SK-N-SH (cell line): ENCODE results near the gene STXBP1. TPM values are rescaled to one million over a fixed set of nuclear protein-coding genes. Genes with fewer than 3 reads are reported as not detected.

Source experiments
- CTCF ChIA-PET: fragments of 300-600, 350-600 bp; formaldehyde crosslinking; extraction: SDS; loops from one replicate; lab custom pipeline; 2021; lab: Yijun Ruan, JAX
- POLR2A ChIA-PET: fragments of 350-600 bp; sonication (Branson Sonifier 250); formaldehyde crosslinking; extraction: SDS; loops from one replicate; lab custom pipeline; 2020; ENCODE audit warnings: antibody characterized with exemption, inconsistent platforms; lab: Yijun Ruan, JAX
- DNase-seq: peaks from one replicate; pipeline ENCODE4 v3.0.0; 2012
- H2AFZ ChIP-seq: fragments of 200-600 bp; sonication (generic); 2 replicates; pipeline ENCODE4 v1.8.1; 2016; ENCODE audit warnings: antibody characterized with exemption, mild to moderate bottlenecking, low read depth
- H3F3A ChIP-seq: fragments of 200-600 bp; sonication (generic); replicated peaks from 2 replicates; pipeline ENCODE3; 2016; ENCODE audit warnings: antibody characterized with exemption, mild to moderate bottlenecking; ENCODE audit not compliant: insufficient read depth
- H3K27ac ChIP-seq, 2 experiments: fragments of 200-500 bp in 1 of 2; fragments of 200-600 bp in 1 of 2; sonication (Bioruptor generic) in 1 of 2; sonication (generic), shearing (Covaris generic) in 1 of 2; 2 replicates each; pipeline versions ENCODE4 v1.5.1 to v1.6.1; 2014 to 2016; ENCODE audit warnings: low read depth in 2 of 2, inconsistent platforms in 1 of 2, low read length in 1 of 2, mild to moderate bottlenecking in 1 of 2, mixed read lengths in 1 of 2
- H3K27me3 ChIP-seq: fragments of 200-600 bp; sonication (generic), shearing (Covaris generic); 2 replicates; pipeline ENCODE4 v1.6.1; 2016; ENCODE audit warnings: mixed run types; ENCODE audit not compliant: insufficient read depth
- H3K36me3 ChIP-seq, 2 experiments: fragments of 200-500 bp in 1 of 2; fragments of 200-600 bp in 1 of 2; sonication (Bioruptor generic) in 1 of 2; sonication (generic) in 1 of 2; replicated peaks in 1 of 2; 2 replicates each; pipeline versions ENCODE3 to v1.5.1; 2014 to 2016; ENCODE audit warnings: low read length in 1 of 2, mild to moderate bottlenecking in 1 of 2; ENCODE audit not compliant: insufficient read depth in 2 of 2, control insufficient read depth in 1 of 2
- H3K4me1 ChIP-seq, 2 experiments: fragments of 200-500 bp in 1 of 2; fragments of 200-600 bp in 1 of 2; sonication (Bioruptor generic) in 1 of 2; sonication (generic), shearing (Covaris generic) in 1 of 2; 2 replicates each; pipeline versions ENCODE4 v1.5.1 to v1.6.1; 2014 to 2016; ENCODE audit warnings: low read depth in 1 of 2, low read length in 1 of 2, mixed run types in 1 of 2; ENCODE audit not compliant: insufficient read depth in 2 of 2, control insufficient read depth in 1 of 2
- H3K4me2 ChIP-seq: fragments of 200-600 bp; sonication (generic), shearing (Covaris generic); 2 replicates; pipeline ENCODE4 v1.6.1; 2017; ENCODE audit warnings: mixed run types
- H3K4me3 ChIP-seq, 2 experiments: fragments of 200-500 bp in 1 of 2; fragments of 200-600 bp in 1 of 2; sonication (Bioruptor generic) in 1 of 2; sonication (generic), shearing (Covaris generic) in 1 of 2; 2 replicates each; pipeline versions ENCODE4 v1.5.1 to v1.8.1; 2014 to 2016; ENCODE audit warnings: low read depth in 2 of 2, inconsistent platforms in 1 of 2, low read length in 1 of 2, mild to moderate bottlenecking in 1 of 2, mixed read lengths in 1 of 2, moderate library complexity in 1 of 2
- H3K79me2 ChIP-seq: fragments of 200-600 bp; sonication (generic); 2 replicates; pipeline ENCODE4 v1.8.1; 2017; ENCODE audit warnings: mild to moderate bottlenecking; ENCODE audit not compliant: insufficient read depth
- H3K9ac ChIP-seq: fragments of 200-600 bp; sonication (generic); 2 replicates; pipeline ENCODE4 v1.6.1; 2017; ENCODE audit warnings: mixed run types
- H3K9me2 ChIP-seq: fragments of 200-600 bp; sonication (generic); 2 replicates; pipeline ENCODE4 v1.6.1; 2017; ENCODE audit warnings: mixed run types
- H3K9me3 ChIP-seq: fragments of 200-600 bp; sonication (generic); 2 replicates; pipeline ENCODE4 v1.6.1; 2017; ENCODE audit warnings: mixed run types, mild to moderate bottlenecking, moderate library complexity
- H4K20me1 ChIP-seq: fragments of 200-600 bp; sonication (generic); 2 replicates; pipeline ENCODE4 v1.6.1; 2017; ENCODE audit warnings: mild to moderate bottlenecking, mixed run types; ENCODE audit not compliant: insufficient read depth
- CTCF ChIP-seq: fragments of 200-600 bp; sonication (generic); IDR thresholded peaks from 2 replicates; pipeline ENCODE4 v1.6.1; 2017; ENCODE audit warnings: antibody characterized with exemption, mild to moderate bottlenecking, moderate library complexity
- EP300 ChIP-seq, 2 experiments: IDR thresholded peaks; 2 replicates each; pipeline versions ENCODE4 v1.4.0 to v1.6.1; 2012; ENCODE audit warnings: borderline replicate concordance in 1 of 2, low read depth in 1 of 2, low read length in 1 of 2
- EZH2phosphoT487 ChIP-seq: fragments of 200-600 bp; sonication (generic); IDR thresholded peaks from 2 replicates; pipeline ENCODE4 v1.6.1; 2017; ENCODE audit warnings: low read depth, mixed run types, mild to moderate bottlenecking, antibody characterized with exemption, moderate library complexity, borderline replicate concordance
- IRF3 ChIP-seq: fragments of 150-350 bp; IDR thresholded peaks from 2 replicates; pipeline ENCODE4 v1.6.1; 2016; ENCODE audit warnings: mild to moderate bottlenecking, low read depth, low read length
- RFX5 ChIP-seq: IDR thresholded peaks from 2 replicates; pipeline ENCODE4 v1.6.1; 2012; ENCODE audit warnings: mild to moderate bottlenecking, improper control_type of control experiment, low read length
- RXRA ChIP-seq: IDR thresholded peaks from 2 replicates; pipeline ENCODE4 v1.4.0; 2012; ENCODE audit warnings: low read depth, mild to moderate bottlenecking, borderline replicate concordance
- USF1 ChIP-seq: IDR thresholded peaks from 2 replicates; pipeline ENCODE4 v1.4.0; 2012; ENCODE audit warnings: low read depth, borderline replicate concordance
- ZBTB33 ChIP-seq: IDR thresholded peaks from 2 replicates; pipeline ENCODE4 v1.4.0; 2012; ENCODE audit warnings: low read depth, borderline replicate concordance
- WGBS: methylation state at CpG from one replicate; pipeline ENCODE4 v1.1.6; 2017; ENCODE audit warnings: low lambda C conversion rate; 5-methylcytosine and 5-hydroxymethylcytosine counted together
- polyA plus RNA-seq, 3 experiments: library from polyadenylated mRNA; depleted of rRNA; stranded (reverse); fragments of >200 nt; gene quantifications; 2 replicates each; pipeline ENCODE4 v1.2.3, GENCODE V29; 2012

Gene STXBP1
- polyA plus RNA-seq, 1 of the 3 experiments (the other 2 are of a cell fraction) = 44.3 TPM

GRCh38 chr9:127651697-127652610 is 39.9 kb downstream of the STXBP1 start:
- no peaks in the 10 kb centered on the region for H3F3A ChIP-seq
- no peaks in the 10 kb centered on the region for H3K9me2 ChIP-seq
- no peaks in the 10 kb centered on the region for H3K27me3 ChIP-seq
- H3K36me3 ChIP-seq = peaks cover 14 to 21% of the 10 kb centered on the region in 2 experiments
- ChIA-PET POLR2A (interaction anchor here (1.9 kb wide), 1 partner anchor 10 kb away, joined by 5 read pairs; no protein-coding TSS in a partner anchor), CTCF (interaction anchor here (1.2 to 2.2 kb wide), 6 partner anchors 11 to 83 kb away, joined by 3 to 9 read pairs (median 4); partner anchors contain the start of genes STXBP1 and TOR2A)
- H2AFZ ChIP-seq = no peak overlapping the region
- H4K20me1 ChIP-seq = no peaks in the 10 kb centered on the region
- H3K4me2 ChIP-seq = no peak overlapping the region
- H3K4me3 ChIP-seq = no peak overlapping the region
- H3K9ac ChIP-seq = no peak overlapping the region
- H3K79me2 ChIP-seq = peaks cover 7% of the 10 kb centered on the region; the same call in 1 of the 2 replicates
- TF ChIP-seq RFX5 = no peak
- TF ChIP-seq CTCF = no peak
- TF ChIP-seq RXRA = no peak
- no peak for TF ChIP-seq ZBTB33
- TF ChIP-seq EZH2phosphoT487 = no peak
- no peak for TF ChIP-seq EP300 (IDR thresholded peaks at IDR 0.05; ENCODE audit: borderline replicate concordance in 1 of 2, low read depth in 1 of 2, low read length in 1 of 2)
- no peak for TF ChIP-seq IRF3
- no peak for TF ChIP-seq USF1
- 91% methylated on average over 9 of the region's 9 CpGs for WGBS
- H3K27ac ChIP-seq = no peak overlapping the region
- H3K9me3 ChIP-seq = no peaks in the 10 kb centered on the region
- no peaks in the 10 kb centered on the region; a peak in 1 of 4 replicates for H3K4me1 ChIP-seq
- DNase-seq = no peak
